Measurements from ENCODE around the gene SGPP2. TPM values are rescaled to one million over a fixed set of nuclear protein-coding genes. Genes with fewer than 3 reads are reported as not detected.

The SGPP2 gene
- total RNA-seq, 1 donor from 2014 or later = 2.3 TPM

DNA sequence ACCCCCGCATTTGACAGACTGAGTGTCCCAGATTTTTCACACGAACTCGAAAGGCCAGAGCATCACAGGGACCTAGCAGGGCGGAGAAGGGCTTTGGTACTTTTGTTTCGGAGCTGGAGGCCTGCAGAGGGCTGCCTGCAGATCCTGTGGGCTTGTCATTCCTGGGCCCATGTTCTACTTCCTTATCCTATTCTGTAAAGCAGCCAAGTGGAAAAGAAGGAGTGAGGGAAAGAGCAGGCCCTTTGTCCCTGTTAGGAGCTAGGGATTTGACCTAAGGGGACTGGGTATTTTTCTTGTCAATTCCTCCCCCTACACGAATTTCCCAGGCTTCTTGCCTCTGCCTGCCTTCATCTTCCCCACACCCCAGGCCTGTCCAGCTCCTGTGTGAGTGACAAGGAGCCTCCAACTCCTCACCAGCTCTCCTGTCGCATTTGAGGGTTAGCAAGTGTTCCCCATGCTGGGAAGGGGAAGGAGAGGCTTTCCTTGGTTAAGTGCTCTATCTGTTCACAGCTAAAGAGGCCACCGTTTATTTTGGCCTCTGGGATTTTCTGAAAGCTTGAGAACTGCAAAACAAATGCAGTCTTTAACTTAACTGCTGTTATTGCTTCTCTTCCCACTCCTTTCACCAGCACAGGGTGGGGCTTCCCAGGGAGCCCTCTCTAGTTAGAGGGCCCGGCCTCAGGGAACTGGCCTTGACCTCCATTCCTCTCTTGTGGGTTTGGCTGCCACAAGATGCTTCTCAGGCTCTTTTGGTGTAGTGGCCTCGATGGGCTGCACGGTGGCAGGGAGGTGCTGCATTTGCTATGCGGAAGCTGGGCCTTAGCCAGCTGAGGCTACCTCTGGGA, 61.2 kb downstream of the SGPP2 start:
- H3K27me3 ChIP-seq (ENCODE audit: low read depth) = no peaks in the 10 kb centered on the region
- H3K27ac ChIP-seq (replicated peaks) = peak overlapping the region; percentile 63
- no peaks in the 10 kb centered on the region for H3K9me3 ChIP-seq (replicated peaks)
- TF ChIP-seq, protein P1, sequence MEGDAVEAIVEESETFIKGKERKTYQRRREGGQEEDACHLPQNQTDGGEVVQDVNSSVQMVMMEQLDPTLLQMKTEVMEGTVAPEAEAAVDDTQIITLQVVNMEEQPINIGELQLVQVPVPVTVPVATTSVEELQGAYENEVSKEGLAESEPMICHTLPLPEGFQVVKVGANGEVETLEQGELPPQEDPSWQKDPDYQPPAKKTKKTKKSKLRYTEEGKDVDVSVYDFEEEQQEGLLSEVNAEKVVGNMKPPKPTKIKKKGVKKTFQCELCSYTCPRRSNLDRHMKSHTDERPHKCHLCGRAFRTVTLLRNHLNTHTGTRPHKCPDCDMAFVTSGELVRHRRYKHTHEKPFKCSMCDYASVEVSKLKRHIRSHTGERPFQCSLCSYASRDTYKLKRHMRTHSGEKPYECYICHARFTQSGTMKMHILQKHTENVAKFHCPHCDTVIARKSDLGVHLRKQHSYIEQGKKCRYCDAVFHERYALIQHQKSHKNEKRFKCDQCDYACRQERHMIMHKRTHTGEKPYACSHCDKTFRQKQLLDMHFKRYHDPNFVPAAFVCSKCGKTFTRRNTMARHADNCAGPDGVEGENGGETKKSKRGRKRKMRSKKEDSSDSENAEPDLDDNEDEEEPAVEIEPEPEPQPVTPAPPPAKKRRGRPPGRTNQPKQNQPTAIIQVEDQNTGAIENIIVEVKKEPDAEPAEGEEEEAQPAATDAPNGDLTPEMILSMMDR (IDR thresholded peaks at IDR 0.05; ENCODE audit: borderline replicate concordance) = no peak
- intact Hi-C loops (cut with micrococcal nuclease) = no loop called here
- H3K4me1 ChIP-seq = peaks cover 18% of the 10 kb centered on the region
- no peaks in the 10 kb centered on the region for H3K36me3 ChIP-seq
- peak; percentile 16 for DNase-seq
- H3K4me3 ChIP-seq = no peak overlapping the region

DNA sequence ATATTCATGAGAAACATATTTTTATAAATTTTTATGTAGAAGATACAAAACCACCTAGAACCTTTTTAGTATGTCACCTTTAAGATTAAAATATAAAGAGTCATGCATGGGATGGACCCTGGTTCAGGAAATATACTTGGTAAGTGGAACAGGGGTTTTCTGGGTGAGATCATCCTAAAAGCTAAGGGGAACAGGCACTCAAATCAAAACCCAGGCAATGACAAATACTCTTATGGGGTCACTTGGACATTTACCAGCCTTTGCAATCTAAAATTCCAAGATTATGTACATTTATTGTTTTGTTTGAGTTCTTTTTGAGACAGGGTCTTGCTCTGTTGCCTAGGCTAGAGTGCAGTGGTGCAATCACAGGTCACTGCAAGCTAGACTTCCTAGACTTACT, 65.8 kb downstream of the SGPP2 start:
- DNase-seq = no peak
- Histone ChIP-seq H3K9me3 (replicated peaks) (no peaks in the 10 kb centered on the region), H3K27ac (replicated peaks) (no peak overlapping the region), H3K27me3 (ENCODE audit: low read depth) (no peaks in the 10 kb centered on the region), H3K4me1 (peaks cover 38% of the 10 kb centered on the region), H3K36me3 (no peaks in the 10 kb centered on the region), H3K4me3 (no peak overlapping the region)
- TF ChIP-seq, protein P1 (IDR thresholded peaks at IDR 0.05; ENCODE audit: borderline replicate concordance) = no peak
- intact Hi-C loops (cut with micrococcal nuclease) = no loop called here

DNA sequence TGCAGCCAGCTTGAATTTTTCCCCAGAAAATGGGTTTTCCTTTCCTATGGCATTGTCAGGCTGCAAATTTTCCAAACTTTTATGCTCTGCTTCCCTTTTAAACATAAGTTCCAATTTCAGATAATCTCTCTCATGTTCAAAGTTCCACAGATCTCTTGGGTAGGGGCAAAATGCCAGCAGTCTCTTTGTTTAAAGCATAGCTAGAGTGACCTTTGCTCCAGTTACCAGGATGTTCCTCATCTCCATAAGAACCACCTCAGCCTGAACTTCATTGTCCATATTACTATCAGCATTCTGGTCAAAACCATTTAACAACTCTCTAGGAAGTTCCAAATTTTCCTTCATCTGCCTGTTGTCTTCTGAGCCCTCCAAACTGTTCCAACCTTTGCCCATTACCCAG, 68.3 kb downstream of the SGPP2 start:
- Histone ChIP-seq H3K9me3 (replicated peaks) (no peaks in the 10 kb centered on the region), H3K36me3 (no peaks in the 10 kb centered on the region), H3K4me1 (peaks cover 24% of the 10 kb centered on the region), H3K27ac (replicated peaks) (no peak overlapping the region), H3K4me3 (no peak overlapping the region), H3K27me3 (ENCODE audit: low read depth) (no peaks in the 10 kb centered on the region)
- intact Hi-C loops (cut with micrococcal nuclease) = no loop called here
- DNase-seq = no peak
- TF ChIP-seq, protein P1 (IDR thresholded peaks at IDR 0.05; ENCODE audit: borderline replicate concordance) = no peak

DNA sequence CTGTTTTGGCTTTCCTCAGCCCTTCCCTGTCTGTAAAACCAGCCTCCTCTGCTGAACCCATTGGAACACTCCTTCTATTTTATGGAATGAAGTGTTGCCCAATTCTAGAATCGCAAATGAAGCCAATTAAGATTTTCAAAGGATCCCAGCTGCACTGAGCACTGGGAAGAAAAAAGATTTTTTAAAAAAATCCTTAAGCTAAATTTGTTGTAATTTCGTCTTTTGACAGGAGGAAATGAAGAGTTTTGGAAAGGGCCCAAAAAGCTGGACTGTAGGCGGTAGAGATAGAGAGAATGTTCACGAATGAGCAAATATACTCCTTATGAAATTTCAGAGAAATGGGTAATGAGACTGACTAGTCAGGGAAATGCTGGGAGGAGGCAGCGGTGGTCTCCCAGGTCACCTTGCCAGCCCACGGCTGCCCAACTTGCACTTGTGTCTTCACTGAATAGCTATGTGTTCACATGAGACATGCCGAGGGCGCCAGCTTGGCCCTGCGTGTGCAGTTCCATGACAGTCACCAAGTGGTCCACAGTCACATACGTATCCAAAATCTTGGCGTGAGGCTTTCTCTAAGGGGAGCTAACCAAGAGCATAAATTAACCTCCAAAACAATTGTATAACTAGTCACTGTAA, 69.9 kb downstream of the SGPP2 start:
- peak overlapping the region; percentile 12 for H3K27ac ChIP-seq (replicated peaks)
- TF ChIP-seq, protein P1 (IDR thresholded peaks at IDR 0.05; ENCODE audit: borderline replicate concordance) = no peak
- DNase-seq = no peak

DNA sequence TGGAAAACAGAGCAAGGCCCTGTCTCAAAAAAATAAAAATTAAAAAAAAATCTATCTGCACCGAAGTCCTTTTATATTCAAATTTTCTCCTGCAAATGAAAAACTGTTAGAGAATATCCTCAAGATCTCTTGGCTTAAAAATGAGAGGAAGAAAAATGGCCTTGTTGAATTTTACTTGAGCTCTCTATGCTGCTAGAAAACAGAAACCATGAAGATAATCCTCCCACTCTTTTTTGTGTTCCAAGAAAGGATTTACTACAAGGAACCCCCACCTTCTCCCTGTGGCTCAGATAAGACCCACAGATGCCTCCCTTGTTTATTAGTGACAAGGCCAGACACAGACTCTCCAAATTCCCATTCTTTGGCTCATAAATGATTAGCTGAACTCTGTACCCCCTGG, 71.0 kb downstream of the SGPP2 start:
- Histone ChIP-seq H3K9me3 (replicated peaks) (no peaks in the 10 kb centered on the region), H3K4me3 (no peak overlapping the region), H3K4me1 (peaks cover 24% of the 10 kb centered on the region), H3K36me3 (no peaks in the 10 kb centered on the region), H3K27ac (replicated peaks) (no peak overlapping the region), H3K27me3 (ENCODE audit: low read depth) (no peaks in the 10 kb centered on the region)
- intact Hi-C loops (cut with micrococcal nuclease) = no loop called here
- DNase-seq = no peak
- TF ChIP-seq, protein P1 (IDR thresholded peaks at IDR 0.05; ENCODE audit: borderline replicate concordance) = no peak

More for the DNA sequence above, 69.9 kb downstream of the SGPP2 start:
- Histone ChIP-seq H3K27me3 (ENCODE audit: low read depth) (no peaks in the 10 kb centered on the region), H3K9me3 (replicated peaks) (no peaks in the 10 kb centered on the region), H3K4me3 (no peak overlapping the region), H3K4me1 (peaks cover 24% of the 10 kb centered on the region), H3K36me3 (no peaks in the 10 kb centered on the region)
- intact Hi-C loops (cut with micrococcal nuclease) = no loop called here
